Measurements from ENCODE around the gene RGS13. TPM values are rescaled to one million over a fixed set of nuclear protein-coding genes. Genes with fewer than 3 reads are reported as not detected.

The RGS13 gene
- total and polyA plus RNA-seq, 2 donors (not counting 3 experiments of a cell fraction or from before 2014, with no cell fraction given): not detected

DNA sequence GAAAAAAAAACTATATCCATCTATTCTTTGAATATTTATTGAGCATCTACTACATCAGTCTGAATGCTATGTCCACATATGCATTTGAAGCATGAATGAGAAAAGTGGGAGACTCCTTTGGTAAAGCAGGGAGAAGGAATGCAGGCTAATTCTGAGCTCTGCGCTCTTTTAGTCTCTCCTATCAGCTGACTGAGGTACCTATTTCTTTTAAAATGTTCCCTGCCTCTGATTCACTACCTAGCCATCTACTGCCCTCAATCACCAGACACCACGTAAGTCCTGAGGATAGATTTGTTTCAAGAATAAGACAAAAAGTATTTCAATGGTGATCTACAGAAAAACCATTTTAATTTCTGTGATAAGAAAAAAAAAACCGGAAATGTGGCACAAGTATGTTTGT, 3.8 kb upstream of the RGS13 start:
- Histone ChIP-seq H4K20me1 (replicated peaks; ENCODE audit: control insufficient read depth, extremely low read depth, insufficient read depth, low read length) (no peaks in the 10 kb centered on the region), H3K36me3 (ENCODE audit: control insufficient read depth in 2 of 2, extremely low read depth in 1 of 2, insufficient read depth in 2 of 2, low read length in 2 of 2) (no peaks in the 10 kb centered on the region), H2AFZ (ENCODE audit: low read depth, low read length) (no peak overlapping the region), H3K9me1 (replicated peaks; ENCODE audit: control insufficient read depth, extremely low read depth, insufficient read depth, low read length) (no peaks in the 10 kb centered on the region), H3K9ac (replicated peaks; ENCODE audit: extremely low read depth, insufficient read depth, low read length) (no peak overlapping the region), H3K79me2 (ENCODE audit: control insufficient read depth, insufficient read depth, low read length) (no peaks in the 10 kb centered on the region), H3K4me1 (ENCODE audit: control insufficient read depth, extremely low read depth, insufficient read depth, low read length) (no peaks in the 10 kb centered on the region), H3K27ac (ENCODE audit: insufficient read depth, low read depth, low read length) (no peak overlapping the region), H3K4me3 (replicated peaks in 1 of 3; ENCODE audit: insufficient read depth in 1 of 3, low read depth in 1 of 3, low read length in 3 of 3) (no peak overlapping the region), H3K27me3 (ENCODE audit: control insufficient read depth in 2 of 2, insufficient read depth in 2 of 2, low read length in 2 of 2) (no peaks in the 10 kb centered on the region), H3K9me3 (replicated peaks; ENCODE audit: control insufficient read depth, insufficient read depth, low read length) (no peaks in the 10 kb centered on the region), H3K4me2 (ENCODE audit: insufficient read depth, low read length) (no peak overlapping the region)
- intact Hi-C loops (cut with micrococcal nuclease) (no loop called here), dilution Hi-C loops (cut with MboI; ENCODE audit: extremely low pct_ligation_motif_present, low sequenced_read_pairs) (no loop called here)
- FAIRE-seq (no peak), DNase-seq (ENCODE audit: low read depth, low spot score) (no peak)
- TF ChIP-seq GATA2 (IDR thresholded peaks at IDR 0.05; ENCODE audit: insufficient read depth, insufficient read length, low read depth, low read length) (no peak), EZH2 (IDR thresholded peaks at IDR 0.05; ENCODE audit: borderline replicate concordance, low read depth, low read length, severe bottlenecking) (no peak), POLR2AphosphoS5 (IDR thresholded peaks at IDR 0.05; ENCODE audit: insufficient read depth, low read depth, low read length) (no peak), MYC (IDR thresholded peaks at IDR 0.05; ENCODE audit: low read depth, low read length) (no peak), FOS (IDR thresholded peaks at IDR 0.05; ENCODE audit: borderline replicate concordance, insufficient read depth, low read length) (no peak), JUN (IDR thresholded peaks at IDR 0.05; ENCODE audit: borderline replicate concordance, insufficient read depth, insufficient read length, low read depth) (no peak), POLR2A (IDR thresholded peaks at IDR 0.05; ENCODE audit: low read depth, low read length) (no peak)
- TF ChIP-seq, protein P1, sequence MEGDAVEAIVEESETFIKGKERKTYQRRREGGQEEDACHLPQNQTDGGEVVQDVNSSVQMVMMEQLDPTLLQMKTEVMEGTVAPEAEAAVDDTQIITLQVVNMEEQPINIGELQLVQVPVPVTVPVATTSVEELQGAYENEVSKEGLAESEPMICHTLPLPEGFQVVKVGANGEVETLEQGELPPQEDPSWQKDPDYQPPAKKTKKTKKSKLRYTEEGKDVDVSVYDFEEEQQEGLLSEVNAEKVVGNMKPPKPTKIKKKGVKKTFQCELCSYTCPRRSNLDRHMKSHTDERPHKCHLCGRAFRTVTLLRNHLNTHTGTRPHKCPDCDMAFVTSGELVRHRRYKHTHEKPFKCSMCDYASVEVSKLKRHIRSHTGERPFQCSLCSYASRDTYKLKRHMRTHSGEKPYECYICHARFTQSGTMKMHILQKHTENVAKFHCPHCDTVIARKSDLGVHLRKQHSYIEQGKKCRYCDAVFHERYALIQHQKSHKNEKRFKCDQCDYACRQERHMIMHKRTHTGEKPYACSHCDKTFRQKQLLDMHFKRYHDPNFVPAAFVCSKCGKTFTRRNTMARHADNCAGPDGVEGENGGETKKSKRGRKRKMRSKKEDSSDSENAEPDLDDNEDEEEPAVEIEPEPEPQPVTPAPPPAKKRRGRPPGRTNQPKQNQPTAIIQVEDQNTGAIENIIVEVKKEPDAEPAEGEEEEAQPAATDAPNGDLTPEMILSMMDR (IDR thresholded peaks at IDR 0.05; ENCODE audit: extremely low read depth in 1 of 2, insufficient read depth in 1 of 2, low read depth in 1 of 2, low read length in 2 of 2): no peak
- TF ChIP-seq, protein P2, sequence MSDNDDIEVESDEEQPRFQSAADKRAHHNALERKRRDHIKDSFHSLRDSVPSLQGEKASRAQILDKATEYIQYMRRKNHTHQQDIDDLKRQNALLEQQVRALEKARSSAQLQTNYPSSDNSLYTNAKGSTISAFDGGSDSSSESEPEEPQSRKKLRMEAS (IDR thresholded peaks at IDR 0.05; ENCODE audit: insufficient read depth, insufficient read length): no peak
- POLR2A ChIA-PET: no interaction called here
- CTCF ChIA-PET: interaction anchor here (0.6 kb wide), 1 partner anchor 566 kb away, joined by 3 read pairs; no protein-coding TSS in a partner anchor
- BruUV-seq (replicated peaks): no TSS peak

Data from endothelial cell of umbilical vein (primary cell).